Neural progenitor cell (in vitro differentiated cells): ENCODE data around the gene JMJD7. TPM values are rescaled to one million over a fixed set of nuclear protein-coding genes. Genes with fewer than 3 reads are reported as not detected.

ENCODE experiments used
- DNase-seq: peaks from one replicate; pipeline ENCODE4 v3.0.0-alpha.2; 2016; ENCODE audit warnings: low spot score
- H2AFZ ChIP-seq: fragments of 200-600 bp; sonication (generic); replicated peaks from 2 replicates; pipeline ENCODE4 v1.6.1; 2016; ENCODE audit warnings: antibody characterized with exemption
- H3F3A ChIP-seq: fragments of 200-600 bp; sonication (generic); 2 replicates; pipeline ENCODE4 v1.6.1; 2016; ENCODE audit warnings: antibody characterized with exemption, low read depth
- H3K27ac ChIP-seq: fragments of 200-600 bp; sonication (generic); 2 replicates; pipeline ENCODE4 v1.5.1; 2016; ENCODE audit warnings: mild to moderate bottlenecking
- H3K27me3 ChIP-seq: fragments of 200-600 bp; sonication (generic); 2 replicates; pipeline ENCODE4 v1.6.1; 2016; ENCODE audit warnings: mild to moderate bottlenecking, moderate library complexity
- H3K36me3 ChIP-seq: fragments of 200-600 bp; sonication (generic); 2 replicates; pipeline ENCODE4 v1.5.1; 2016
- H3K4me1 ChIP-seq: fragments of 200-600 bp; sonication (generic); 2 replicates; pipeline ENCODE4 v1.6.1; 2016; ENCODE audit warnings: mixed run types
- H3K4me2 ChIP-seq: fragments of 200-600 bp; sonication (generic); 2 replicates; pipeline ENCODE4 v1.6.1; 2016
- H3K4me3 ChIP-seq: fragments of 200-600 bp; sonication (generic); 2 replicates; pipeline ENCODE4 v1.5.1; 2016
- H3K79me2 ChIP-seq: fragments of 200-600 bp; sonication (generic); 2 replicates; pipeline ENCODE4 v1.6.1; 2016; ENCODE audit warnings: low read depth
- H3K9ac ChIP-seq: fragments of 200-600 bp; sonication (generic); 2 replicates; pipeline ENCODE4 v1.6.1; 2016
- H3K9me3 ChIP-seq: fragments of 200-600 bp; sonication (generic); 2 replicates; pipeline ENCODE4 v1.5.1; 2016; ENCODE audit warnings: low read depth
- H4K20me1 ChIP-seq: fragments of 200-600 bp; sonication (generic); 2 replicates; pipeline ENCODE4 v1.6.1; 2016; ENCODE audit warnings: low read depth
- H3K27ac Mint-ChIP-seq: 3 replicates; pipeline ENCODE4 v1.8.0; 2021; ENCODE audit warnings: mixed read lengths
- H3K27me3 Mint-ChIP-seq: 2 replicates; pipeline ENCODE4 v1.8.0; 2022; ENCODE audit warnings: low read depth, mild to moderate bottlenecking, inconsistent platforms, moderate library complexity, mixed read lengths; ENCODE audit not compliant: insufficient read depth
- H3K36me3 Mint-ChIP-seq: 3 replicates; pipeline ENCODE4 v1.8.0; 2021; ENCODE audit warnings: mixed read lengths
- H3K4me1 Mint-ChIP-seq: 3 replicates; pipeline ENCODE4 v1.8.0; 2021; ENCODE audit warnings: mixed read lengths
- H3K4me3 Mint-ChIP-seq: 3 replicates; pipeline ENCODE4 v1.8.0; 2021; ENCODE audit warnings: mild to moderate bottlenecking, moderate library complexity, mixed read lengths
- H3K9me3 Mint-ChIP-seq: 3 replicates; pipeline ENCODE4 v1.8.0; 2020; ENCODE audit warnings: mixed read lengths
- EZH2 ChIP-seq: fragments of 200-600 bp; sonication (generic); IDR thresholded peaks from 2 replicates; pipeline ENCODE4 v1.6.1; 2017; ENCODE audit warnings: antibody characterized with exemption, mild to moderate bottlenecking, moderate library complexity
- EZH2phosphoT487 ChIP-seq: fragments of 200-600 bp; sonication (generic); IDR thresholded peaks from 2 replicates; pipeline ENCODE4 v1.6.1; 2017; ENCODE audit warnings: antibody characterized with exemption
- total RNA-seq: library from RNA; depleted of rRNA; stranded (reverse); fragments of >200 nt; gene quantifications from 2 replicates; pipeline ENCODE4 v1.2.3, GENCODE V29; 2015; ENCODE audit warnings: low replicate concordance
- TF ChIP-seq, protein P1 (sequence below): fragments of 200-600 bp; sonication (generic); IDR thresholded peaks from 2 replicates; pipeline ENCODE4 v1.5.1; 2017; ENCODE audit warnings: antibody characterized with exemption, mild to moderate bottlenecking

JMJD7 gene
- total RNA-seq, 1 donor from 2014 or later = 13.4 TPM

DNA sequence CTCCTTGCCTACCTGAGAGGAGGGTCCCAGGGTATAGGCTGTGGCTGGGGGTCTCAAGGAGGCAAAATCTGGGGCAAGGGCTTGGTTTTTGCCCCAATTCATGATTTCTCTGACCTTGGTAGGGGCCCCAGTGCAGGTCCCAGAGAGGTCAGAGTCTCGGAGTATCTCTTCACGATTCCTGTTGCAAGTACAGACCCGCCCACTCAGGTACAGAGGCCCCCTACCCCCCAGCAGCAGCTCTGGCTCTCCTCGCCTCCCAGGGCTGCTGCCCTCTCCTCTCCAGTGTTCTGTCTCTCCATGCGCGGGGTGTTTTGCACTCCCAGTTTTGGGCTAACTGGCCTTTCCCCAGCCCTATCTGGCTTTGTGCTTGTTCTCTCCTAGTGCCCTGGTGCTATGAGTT, 5.4 kb upstream of the JMJD7 start:
- H2AFZ ChIP-seq = no peak overlapping the region
- H3K27me3 ChIP-seq = peaks cover 8% of the 10 kb centered on the region
- no peaks in the 10 kb centered on the region for H4K20me1 ChIP-seq
- H3K27ac ChIP-seq = no peak overlapping the region
- H3K4me2 ChIP-seq = no peak overlapping the region
- no peaks in the 10 kb centered on the region for H3K9me3 ChIP-seq
- peaks cover 25% of the 10 kb centered on the region for H3K36me3 Mint-ChIP-seq
- no peak overlapping the region for H3K4me3 Mint-ChIP-seq
- no peaks in the 10 kb centered on the region for H3K36me3 ChIP-seq
- H3K9me3 Mint-ChIP-seq = no peaks in the 10 kb centered on the region
- no peak overlapping the region for H3K4me3 ChIP-seq
- peaks cover 2% of the 10 kb centered on the region for H3K27me3 Mint-ChIP-seq
- DNase-seq = no peak
- no peak overlapping the region for H3K27ac Mint-ChIP-seq
- peaks cover 7% of the 10 kb centered on the region for H3K4me1 ChIP-seq
- no peak for TF ChIP-seq EZH2
- TF ChIP-seq, protein P1, sequence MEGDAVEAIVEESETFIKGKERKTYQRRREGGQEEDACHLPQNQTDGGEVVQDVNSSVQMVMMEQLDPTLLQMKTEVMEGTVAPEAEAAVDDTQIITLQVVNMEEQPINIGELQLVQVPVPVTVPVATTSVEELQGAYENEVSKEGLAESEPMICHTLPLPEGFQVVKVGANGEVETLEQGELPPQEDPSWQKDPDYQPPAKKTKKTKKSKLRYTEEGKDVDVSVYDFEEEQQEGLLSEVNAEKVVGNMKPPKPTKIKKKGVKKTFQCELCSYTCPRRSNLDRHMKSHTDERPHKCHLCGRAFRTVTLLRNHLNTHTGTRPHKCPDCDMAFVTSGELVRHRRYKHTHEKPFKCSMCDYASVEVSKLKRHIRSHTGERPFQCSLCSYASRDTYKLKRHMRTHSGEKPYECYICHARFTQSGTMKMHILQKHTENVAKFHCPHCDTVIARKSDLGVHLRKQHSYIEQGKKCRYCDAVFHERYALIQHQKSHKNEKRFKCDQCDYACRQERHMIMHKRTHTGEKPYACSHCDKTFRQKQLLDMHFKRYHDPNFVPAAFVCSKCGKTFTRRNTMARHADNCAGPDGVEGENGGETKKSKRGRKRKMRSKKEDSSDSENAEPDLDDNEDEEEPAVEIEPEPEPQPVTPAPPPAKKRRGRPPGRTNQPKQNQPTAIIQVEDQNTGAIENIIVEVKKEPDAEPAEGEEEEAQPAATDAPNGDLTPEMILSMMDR = no peak
- TF ChIP-seq EZH2phosphoT487 = no peak
- no peak overlapping the region for H3K9ac ChIP-seq
- no peaks in the 10 kb centered on the region for H3K79me2 ChIP-seq
- peaks cover 6% of the 10 kb centered on the region for H3F3A ChIP-seq
- H3K4me1 Mint-ChIP-seq = peaks cover 7% of the 10 kb centered on the region

DNA sequence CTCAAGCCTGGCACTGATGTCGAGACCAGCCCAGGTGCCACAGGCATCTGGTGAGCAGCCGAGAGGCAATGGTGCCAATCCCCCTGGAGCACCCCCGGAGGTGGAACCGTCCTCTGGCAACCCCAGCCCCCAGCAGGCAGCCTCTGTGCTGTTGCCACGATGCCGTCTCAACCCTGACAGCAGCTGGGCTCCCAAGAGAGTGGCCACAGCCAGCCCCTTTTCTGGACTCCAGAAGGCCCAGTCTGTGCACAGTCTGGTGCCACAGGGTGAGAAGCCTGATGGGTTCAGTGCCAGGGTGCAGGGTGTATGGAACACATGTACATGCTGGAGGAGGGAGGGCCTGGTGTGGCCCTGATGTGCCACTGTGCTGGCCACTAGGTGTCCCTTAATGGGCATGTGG, 4.9 kb upstream of the JMJD7 start:
- Histone ChIP-seq H3K4me2 (no peak overlapping the region), H3K9ac (no peak overlapping the region), H3K27ac (no peak overlapping the region), H3K27me3 (peaks cover 10% of the 10 kb centered on the region), H4K20me1 (no peaks in the 10 kb centered on the region), H3F3A (peaks cover 6% of the 10 kb centered on the region), H3K79me2 (no peaks in the 10 kb centered on the region), H3K4me3 (no peak overlapping the region), H3K4me1 (peaks cover 7% of the 10 kb centered on the region), H3K9me3 (no peaks in the 10 kb centered on the region), H2AFZ (no peak overlapping the region), H3K36me3 (no peaks in the 10 kb centered on the region)
- DNase-seq = no peak
- Mint-ChIP-seq H3K36me3 (peaks cover 22% of the 10 kb centered on the region), H3K27ac (no peak overlapping the region), H3K27me3 (peaks cover 4% of the 10 kb centered on the region), H3K4me3 (no peak overlapping the region), H3K4me1 (peaks cover 7% of the 10 kb centered on the region), H3K9me3 (no peaks in the 10 kb centered on the region)
- TF ChIP-seq EZH2 = no peak

DNA sequence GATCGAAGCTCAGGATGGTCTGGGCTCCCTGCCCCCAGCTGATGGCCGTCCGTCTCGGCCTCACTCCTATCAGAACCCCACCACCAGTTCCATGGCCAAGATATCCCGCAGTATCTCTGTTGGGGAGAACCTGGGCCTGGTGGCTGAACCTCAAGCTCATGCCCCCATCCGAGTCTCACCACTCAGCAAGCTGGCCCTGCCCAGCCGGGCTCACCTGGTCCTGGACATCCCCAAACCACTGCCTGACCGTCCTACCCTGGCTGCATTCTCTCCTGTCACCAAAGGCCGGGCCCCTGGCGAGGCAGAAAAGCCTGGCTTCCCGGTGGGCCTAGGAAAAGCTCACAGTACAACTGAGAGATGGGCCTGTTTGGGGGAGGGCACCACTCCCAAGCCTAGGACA, 4.4 kb upstream of the JMJD7 start:
- Mint-ChIP-seq H3K9me3 (no peaks in the 10 kb centered on the region), H3K4me3 (no peak overlapping the region), H3K27ac (no peak overlapping the region), H3K4me1 (peaks cover 9% of the 10 kb centered on the region), H3K36me3 (peaks cover 17% of the 10 kb centered on the region), H3K27me3 (peaks cover 8% of the 10 kb centered on the region)
- H3K9me3 ChIP-seq = no peaks in the 10 kb centered on the region
- no peak for DNase-seq
- H3K9ac ChIP-seq = no peak overlapping the region
- H3K4me2 ChIP-seq = no peak overlapping the region
- no peak overlapping the region for H3K4me3 ChIP-seq
- H3K27ac ChIP-seq = no peak overlapping the region
- peaks cover 7% of the 10 kb centered on the region for H3K4me1 ChIP-seq
- TF ChIP-seq, protein P1 = no peak
- TF ChIP-seq EZH2 (no peak), EZH2phosphoT487 (no peak)
- no peaks in the 10 kb centered on the region for H3K36me3 ChIP-seq
- peaks cover 6% of the 10 kb centered on the region for H3F3A ChIP-seq
- H3K27me3 ChIP-seq = peaks cover 10% of the 10 kb centered on the region
- peaks cover under 1% of the 10 kb centered on the region for H3K79me2 ChIP-seq
- H4K20me1 ChIP-seq = no peaks in the 10 kb centered on the region
- no peak overlapping the region for H2AFZ ChIP-seq

DNA sequence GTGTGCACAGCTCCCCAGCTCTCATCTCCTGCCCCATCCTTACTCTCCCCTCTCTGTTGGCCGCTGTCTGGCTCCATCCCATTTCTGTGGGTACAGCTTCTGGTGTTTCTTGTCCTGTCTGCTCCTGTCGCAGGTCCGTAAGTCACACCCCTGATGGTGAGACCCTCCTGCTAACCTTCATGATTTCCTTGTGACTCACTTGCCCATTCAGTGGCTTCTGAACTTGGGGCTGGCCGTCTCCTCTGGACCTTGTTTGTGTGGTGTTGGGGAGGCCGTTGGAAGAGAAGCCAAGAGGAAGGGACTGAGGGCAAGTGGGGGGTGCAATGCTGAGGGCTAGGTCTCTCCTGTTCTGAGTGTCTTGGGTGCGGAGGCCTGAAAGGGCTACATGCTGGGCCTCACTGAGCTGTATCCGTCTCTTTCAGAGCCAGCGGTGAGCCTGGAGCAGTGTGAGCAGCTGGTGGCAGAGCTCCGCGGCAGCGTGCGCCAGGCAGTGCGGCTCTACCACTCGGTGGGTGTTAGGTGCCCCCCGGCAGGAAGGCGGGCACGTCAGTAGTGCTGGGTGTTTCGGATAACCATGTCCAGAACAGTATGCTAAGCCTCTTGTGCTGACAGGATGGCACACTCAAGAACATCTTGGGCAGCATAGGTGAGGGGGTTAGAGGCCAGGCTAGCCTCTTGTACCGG, 3.7 kb upstream of the JMJD7 start:
- TF ChIP-seq EZH2 = no peak
- TF ChIP-seq EZH2phosphoT487 = no peak
- H3K4me2 ChIP-seq = no peak overlapping the region
- peaks cover 10% of the 10 kb centered on the region for H3K27me3 ChIP-seq
- Mint-ChIP-seq H3K36me3 (peaks cover 12% of the 10 kb centered on the region), H3K9me3 (no peaks in the 10 kb centered on the region), H3K27ac (no peak overlapping the region), H3K27me3 (peaks cover 8% of the 10 kb centered on the region), H3K4me3 (no peak overlapping the region), H3K4me1 (peaks cover 14% of the 10 kb centered on the region)
- H3K4me1 ChIP-seq = peaks cover 7% of the 10 kb centered on the region
- H3K79me2 ChIP-seq = peaks cover 7% of the 10 kb centered on the region
- no peaks in the 10 kb centered on the region for H3K9me3 ChIP-seq
- no peak overlapping the region for H2AFZ ChIP-seq
- H3K9ac ChIP-seq = no peak overlapping the region
- H3K4me3 ChIP-seq = no peak overlapping the region
- no peaks in the 10 kb centered on the region for H4K20me1 ChIP-seq
- H3F3A ChIP-seq = peaks cover 6% of the 10 kb centered on the region
- no peaks in the 10 kb centered on the region for H3K36me3 ChIP-seq
- no peak overlapping the region for H3K27ac ChIP-seq
- no peak for DNase-seq
